Activated CD4-positive, CD25-positive, alpha-beta regulatory T cell treated with anti-CD3 and anti-CD28 coated beads, Interleukin-2, amount 50 U/mL, for 72 hours (primary cell): ENCODE measurements around the gene CBFB.
A peak's percentile ranks its signal among the peaks of the same experiment; 100 is the strongest.
"Not testable (repeated sequence)": the region's sequence is repeated elsewhere in the genome, so short reads cannot be mapped to it uniquely, and the experiment has no call there.

Experiments
- DNase-seq: peaks from one replicate; pipeline ENCODE4 v3.0.0; 2021

Gene CBFB

DNA sequence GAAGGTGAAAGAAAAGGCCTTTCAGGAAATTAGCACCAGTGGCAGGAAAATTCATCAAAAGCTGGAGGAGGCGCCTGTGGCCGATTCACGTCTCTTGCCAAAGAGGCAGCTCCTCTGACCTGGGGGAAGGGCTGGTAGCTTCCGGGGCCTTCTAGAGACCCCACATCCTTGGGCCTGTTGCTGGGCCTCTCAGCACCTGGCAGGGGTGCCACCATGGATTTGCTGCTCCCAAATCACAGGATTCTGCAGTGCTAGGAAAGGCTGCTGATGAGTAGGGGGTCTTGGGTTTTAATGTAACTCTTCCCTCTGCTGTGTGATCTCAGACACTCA is 11.6 kb upstream of the CBFB start:
- DNase-seq = no peak

DNA sequence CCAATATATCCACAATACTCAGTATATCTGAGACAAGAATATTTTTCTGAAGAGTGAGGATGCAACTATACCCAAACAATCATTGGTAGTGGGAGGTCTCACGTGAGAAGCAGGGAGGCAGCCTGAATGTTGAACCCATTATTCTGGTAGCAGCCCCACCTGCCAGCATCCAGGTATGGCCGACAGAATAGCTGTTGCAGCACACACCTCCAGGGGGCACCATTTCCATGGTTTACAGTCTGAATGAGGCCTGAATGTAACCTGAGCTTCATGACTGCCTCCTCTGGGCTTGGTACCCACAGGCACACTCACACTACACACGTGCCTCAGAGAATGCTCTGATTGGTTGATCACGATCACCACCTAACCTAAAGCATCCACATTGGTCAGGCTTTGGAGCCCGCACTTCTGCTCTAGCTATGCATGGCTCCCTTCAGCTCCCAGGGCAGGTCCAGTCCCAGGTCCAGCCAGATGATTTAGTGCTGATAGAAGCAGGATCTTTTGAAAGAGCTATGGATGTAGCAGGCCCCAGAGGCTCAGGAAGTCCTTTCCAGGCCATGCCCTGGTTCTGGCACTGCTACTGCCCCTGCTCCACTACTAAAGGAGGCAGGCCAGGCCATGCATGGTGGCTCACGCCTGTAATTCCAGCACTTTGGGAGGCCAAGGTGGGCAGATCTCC is 11.0 kb upstream of the CBFB start:
- peak; percentile 84 for DNase-seq

DNA sequence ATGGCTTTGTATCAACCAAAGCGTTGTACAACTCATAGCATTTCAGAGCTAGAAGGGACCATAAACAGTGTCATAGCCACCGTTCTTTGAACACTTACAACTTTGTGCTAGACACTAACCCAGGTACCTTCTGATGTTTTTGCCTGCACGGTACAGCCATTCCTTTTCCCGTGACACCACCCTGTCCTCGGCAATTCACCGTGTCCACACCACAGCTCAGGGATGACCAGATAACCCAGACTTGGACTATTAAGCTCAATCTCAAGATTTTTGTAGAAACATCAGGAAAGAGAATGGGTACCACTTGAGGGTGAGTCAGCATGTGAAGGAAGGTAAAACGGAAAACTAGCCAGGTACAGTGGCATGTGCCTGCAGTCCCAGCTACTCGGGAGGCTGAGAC is 9.8 kb upstream of the CBFB start:
- DNase-seq = peak; percentile 17

DNA sequence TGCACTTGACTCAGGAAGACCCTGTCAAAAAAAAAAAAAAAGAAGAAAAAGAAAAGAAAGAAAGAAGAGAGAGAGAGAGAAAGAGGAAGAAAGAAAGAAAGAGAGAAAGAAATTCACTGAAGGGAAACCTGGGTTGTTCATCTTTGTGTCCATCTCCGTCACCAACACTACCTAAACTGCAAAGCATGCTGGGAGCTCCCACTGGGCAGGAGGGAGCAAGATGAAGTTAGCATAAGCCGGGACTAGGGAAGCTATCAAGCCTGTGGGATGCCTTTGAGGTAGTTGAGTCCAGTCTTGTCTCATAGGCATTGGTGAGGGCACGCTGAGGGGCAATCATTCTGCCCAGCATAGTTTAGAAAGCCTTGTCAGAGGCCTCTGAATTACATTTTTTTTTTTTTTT is 7.6 kb upstream of the CBFB start:
- peak; percentile 17 for DNase-seq

- DNase-seq = no peak
Observed at GRCh38 chr16:67022531-67023214, 6.3 kb upstream of the CBFB start.

DNA sequence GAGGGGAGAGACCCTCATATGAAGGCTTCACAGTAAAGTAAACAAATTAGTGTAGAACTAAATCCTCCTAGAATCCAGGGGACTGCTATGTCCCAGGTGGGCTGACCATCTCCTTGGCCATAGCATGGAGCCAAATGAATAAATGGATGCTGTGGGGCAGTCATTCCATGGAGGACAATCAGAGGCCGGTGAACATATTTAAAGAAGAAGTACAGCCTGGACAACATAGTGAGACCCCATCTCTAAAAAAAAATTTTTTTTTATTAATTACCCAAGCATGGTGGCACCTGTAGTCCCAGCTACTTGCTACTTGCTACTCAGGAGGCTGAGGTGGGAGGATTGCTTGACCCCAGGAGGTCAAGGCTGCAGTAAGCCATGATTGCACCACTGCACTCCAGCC is 5.3 kb upstream of the CBFB start:
- DNase-seq = no peak

- peak; percentile 12 for DNase-seq
Observed at GRCh38 chr16:67024384-67025209, 4.4 kb upstream of the CBFB start.

DNA sequence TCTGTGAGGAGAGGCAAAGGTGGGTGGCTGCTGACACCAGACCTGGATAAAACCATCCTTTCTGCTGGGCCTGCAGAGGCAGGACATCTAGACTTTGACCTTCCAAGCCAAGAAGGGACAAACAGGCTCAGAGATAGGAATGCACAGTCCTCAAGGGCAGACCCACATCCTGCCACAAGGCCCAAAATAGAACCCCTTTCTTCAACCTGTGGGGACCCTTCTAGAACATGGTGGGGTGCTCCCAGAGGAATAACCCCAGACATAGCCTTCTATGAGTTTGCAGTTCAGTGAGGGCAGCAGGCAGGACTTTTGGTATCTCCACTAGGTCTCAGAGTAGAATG is 3.8 kb upstream of the CBFB start:
- DNase-seq = peak; percentile 17

GRCh38 chr16:67026570-67026969 is 2.4 kb upstream of the CBFB start:
- peak; percentile 21 for DNase-seq

- DNase-seq = peak; percentile 13
Observed at GRCh38 chr16:67027046-67027445, 1.9 kb upstream of the CBFB start.

DNA sequence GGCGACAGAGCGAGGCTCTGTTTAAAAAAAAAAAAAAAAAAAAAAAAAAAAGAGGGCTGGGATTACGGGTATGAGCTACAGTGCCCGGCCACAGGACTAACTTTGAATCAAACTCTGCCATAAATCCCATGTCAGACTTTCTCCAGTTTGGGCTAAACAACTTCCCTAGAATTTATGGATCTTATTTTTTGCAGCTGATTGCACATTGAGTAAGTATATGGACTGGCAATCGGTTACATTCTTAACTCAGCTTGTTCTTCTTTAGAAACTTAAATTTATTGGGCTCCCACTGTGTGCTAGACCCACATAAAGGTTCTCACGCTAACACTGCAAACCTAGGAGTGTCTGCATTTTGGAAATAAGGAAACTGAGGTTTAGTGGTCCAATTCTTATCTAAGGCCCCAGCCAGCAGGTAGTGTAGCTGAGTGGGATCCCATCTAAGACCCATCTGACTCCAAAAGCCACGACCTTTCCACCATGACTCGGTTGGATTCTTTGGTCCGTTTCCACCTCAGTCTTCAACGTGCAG is 718 bp upstream of the CBFB start:
- DNase-seq = no peak

DNA sequence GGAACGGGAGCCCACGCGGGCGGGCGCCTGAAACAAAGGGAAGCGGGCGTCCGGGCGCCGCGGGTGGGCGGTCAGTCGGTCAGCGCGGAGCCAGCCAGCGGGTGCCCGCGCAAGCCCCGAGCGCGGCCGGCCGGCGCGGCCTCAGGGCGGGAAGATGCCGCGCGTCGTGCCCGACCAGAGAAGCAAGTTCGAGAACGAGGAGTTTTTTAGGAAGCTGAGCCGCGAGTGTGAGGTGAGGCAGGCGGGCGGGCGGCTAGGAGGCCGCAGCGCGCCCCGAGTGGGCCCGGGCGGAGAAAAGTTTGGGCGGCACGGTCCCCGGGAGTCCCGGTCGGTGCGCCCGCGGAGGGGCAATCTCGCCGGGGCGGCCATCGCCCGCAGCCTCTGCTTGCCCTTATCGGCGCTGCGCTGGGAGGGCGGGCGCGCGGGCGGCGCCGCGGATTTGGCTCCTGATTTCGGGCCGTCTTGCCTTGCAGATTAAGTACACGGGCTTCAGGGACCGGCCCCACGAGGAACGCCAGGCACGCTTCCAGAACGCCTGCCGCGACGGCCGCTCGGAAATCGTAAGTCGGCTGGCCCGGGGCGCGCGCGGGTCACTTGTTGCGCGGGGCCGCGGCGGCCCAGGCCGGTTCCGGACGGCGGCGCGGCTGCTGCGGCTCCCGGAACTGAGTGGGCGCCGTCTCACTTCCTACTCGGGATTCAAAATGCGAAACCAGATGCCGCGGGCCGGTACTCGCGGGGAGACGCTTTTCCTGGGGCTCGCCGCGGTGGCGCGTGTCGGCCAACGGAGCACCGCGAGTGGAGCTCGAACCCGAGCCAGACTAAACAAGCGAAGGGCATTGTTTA is 526 bp downstream of the CBFB start:
- peak; percentile 67 for DNase-seq

- peak; percentile 28 for DNase-seq
Observed at GRCh38 chr16:67030221-67030962, 1.4 kb downstream of the CBFB start.

GRCh38 chr16:67034487-67034886 is 5.5 kb downstream of the CBFB start:
- no peak for DNase-seq

DNA sequence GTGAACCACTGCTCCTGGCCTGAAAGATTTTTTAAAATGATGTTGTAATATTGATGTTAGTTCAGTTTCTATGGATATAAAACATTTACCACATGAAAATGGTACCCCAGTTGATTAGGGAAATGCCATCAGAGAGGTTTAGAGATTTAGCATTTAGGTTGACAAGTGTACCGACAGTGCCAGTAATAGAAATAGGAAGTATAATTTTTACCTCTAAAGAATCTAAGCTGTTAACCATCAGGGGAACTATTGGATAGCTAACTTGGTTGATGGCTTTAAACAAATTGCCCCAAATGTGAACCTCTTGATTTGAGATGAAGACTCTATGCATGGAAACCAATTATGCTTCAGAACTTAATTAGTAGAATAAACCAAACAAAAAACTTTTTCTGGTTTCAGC is 6.4 kb downstream of the CBFB start:
- DNase-seq = no peak

DNA sequence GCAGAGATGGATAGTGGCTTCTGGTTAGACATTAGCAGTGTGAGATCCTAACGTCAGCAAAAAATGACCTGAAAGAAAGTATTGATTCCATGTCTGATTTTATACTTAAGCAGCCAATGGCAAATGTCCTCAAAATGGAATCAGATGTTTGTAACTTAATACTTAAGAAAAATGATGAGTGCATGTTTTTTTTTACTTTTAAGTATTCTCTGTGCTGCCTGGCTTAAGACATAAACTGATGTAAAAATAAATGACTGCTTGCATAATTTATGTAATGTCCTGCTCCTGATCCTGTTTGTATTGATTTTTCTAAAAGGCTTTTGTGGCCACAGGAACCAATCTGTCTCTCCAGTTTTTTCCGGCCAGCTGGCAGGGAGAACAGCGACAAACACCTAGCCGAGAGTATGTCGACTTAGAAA is 7.4 kb downstream of the CBFB start:
- DNase-seq = no peak

DNA sequence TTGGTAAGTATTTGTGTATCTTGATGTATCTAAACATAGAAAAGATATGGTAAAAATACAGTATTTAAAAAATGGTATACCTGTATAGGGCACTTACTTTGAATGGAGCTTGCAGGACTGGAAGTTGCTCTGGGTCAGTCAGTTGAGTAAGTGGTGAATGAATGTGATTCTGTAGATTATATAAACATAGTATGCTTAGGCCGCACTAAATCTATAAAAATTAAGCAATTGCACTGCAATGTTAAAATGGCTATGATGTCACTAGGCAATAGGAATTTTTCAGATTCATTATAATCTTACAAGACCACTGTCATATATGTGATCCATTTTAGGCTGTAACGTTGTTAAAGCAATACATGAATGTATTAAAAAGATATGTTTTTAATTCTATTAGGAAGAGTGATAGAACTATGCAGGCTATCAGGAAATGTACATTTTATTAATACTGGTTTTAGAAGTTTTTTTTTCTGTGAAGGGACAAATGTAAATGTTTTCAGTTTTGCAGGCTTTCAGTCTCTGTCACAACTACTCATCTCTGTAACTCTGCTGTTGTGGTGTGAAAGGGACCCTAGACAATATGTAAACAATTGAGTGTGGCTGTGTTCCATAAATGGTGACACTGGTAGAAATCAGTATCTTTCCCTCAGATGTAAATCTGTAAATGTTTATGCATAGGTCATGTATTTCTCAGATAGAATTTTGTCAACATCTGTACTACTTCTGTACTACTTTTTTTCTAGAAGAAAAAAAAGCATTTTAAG is 10.5 kb downstream of the CBFB start:
- no peak for DNase-seq

GRCh38 chr16:67040166-67040565 is 11.2 kb downstream of the CBFB start:
- no peak for DNase-seq

DNA sequence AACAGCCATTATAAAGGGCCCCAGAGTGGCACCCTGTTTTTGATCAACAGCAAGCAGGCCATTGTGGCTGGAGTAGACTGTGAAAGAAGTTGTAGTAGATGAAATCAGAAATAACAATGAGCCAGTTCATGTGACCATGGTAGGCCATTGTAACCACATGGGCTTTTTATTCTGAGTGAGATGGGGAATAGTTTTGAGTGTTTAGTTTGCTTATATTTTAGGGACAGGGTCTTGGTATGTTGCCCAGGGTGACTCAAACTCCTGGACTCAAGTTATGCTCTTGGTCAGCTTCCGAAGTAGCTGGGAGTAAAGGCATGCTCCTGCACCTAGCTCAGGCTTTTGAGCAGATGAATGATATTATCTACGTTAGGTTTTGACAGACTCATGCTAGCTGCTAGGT is 12.0 kb downstream of the CBFB start:
- DNase-seq = no peak

DNA sequence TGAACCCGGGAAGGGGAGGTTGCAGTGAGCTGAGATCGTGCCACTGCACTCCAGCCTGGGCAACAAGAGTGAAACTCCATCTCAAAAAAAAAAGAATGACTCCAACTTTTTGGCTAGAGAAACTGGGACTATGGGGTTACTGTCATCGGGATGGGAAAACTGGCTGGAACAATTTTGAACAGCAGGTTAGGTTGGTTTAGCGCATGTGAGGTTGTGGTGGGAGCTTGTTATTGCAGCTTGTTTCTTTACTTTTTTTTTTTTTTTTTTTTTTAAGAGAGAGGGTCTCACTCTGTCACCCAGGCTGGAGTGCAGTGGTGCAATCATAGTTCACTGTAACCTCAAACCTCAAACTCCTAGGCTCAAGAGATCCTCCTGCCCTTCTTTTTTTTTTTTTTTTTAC is 12.6 kb downstream of the CBFB start:
- DNase-seq = not testable (repeated sequence)

- no peak for DNase-seq
Observed at GRCh38 chr16:67043420-67043819, 14.5 kb downstream of the CBFB start.
